Stimulated activated naive CD4-positive, alpha-beta T cell treated with Interleukin-2 at 50 U/mL for 16 hours (primary cell): ENCODE data around the gene GNAI1.

ENCODE experiments used
- DNase-seq: peaks from one replicate; lab custom pipeline; 2025; lab: John Stamatoyannopoulos, UW

GNAI1 gene

DNA sequence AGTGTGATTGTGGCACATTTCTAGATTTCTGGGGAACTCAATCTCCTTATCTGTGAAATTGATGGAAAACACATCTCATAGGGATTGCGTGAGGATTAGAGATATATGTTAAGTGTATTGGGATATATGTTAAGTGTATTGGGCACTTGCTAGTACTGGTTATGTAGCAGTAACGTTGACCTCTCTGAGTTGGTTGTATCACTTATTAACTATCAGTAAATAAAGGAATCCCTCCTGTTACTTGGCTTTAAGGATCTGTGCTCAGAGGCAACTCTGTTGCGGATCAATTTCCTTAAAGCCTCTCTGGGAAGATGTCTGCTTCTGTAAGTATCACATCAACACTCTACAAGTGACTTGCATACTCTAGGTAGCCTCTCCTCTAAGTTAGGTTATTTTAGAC is 25.2 kb downstream of the GNAI1 start:
- no peak for DNase-seq

DNA sequence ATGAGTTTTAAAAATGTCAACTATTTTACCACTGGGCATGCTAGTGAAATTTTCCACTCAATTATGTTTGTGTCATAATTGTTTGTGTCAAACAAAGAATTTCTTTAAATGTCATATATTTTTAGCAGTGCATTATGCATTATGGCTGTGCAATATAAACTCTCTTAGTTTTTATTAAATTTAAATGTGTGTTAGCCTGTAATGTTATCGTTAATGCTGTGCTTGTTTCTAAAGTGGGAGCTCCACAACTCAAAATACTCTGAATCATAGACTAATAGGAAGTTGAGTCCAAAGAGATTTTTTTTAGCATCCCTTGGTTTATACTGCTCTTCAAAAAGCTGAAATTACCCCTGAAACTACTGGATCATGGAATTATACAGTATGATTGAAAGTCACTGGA is 26.8 kb downstream of the GNAI1 start:
- no peak for DNase-seq

DNA sequence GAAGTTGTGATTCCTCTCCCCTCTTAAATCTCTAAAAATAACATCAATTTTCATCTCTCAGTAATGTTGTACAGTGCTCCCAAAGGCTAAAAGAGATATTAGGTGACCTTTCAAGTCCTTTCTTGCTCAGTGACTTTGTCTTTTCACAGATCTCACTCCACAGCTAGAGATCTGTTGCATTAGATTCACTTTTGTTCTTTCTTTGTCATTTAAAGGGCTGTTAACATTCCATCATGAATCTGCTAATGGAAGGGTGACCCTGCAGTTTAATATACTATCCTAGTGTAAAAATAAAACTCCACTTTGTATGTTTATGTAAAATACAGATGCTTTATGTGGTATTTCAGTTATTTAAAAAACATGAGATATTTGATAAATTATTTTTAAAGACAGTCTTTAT is 30.5 kb downstream of the GNAI1 start:
- DNase-seq, result no peak

DNA sequence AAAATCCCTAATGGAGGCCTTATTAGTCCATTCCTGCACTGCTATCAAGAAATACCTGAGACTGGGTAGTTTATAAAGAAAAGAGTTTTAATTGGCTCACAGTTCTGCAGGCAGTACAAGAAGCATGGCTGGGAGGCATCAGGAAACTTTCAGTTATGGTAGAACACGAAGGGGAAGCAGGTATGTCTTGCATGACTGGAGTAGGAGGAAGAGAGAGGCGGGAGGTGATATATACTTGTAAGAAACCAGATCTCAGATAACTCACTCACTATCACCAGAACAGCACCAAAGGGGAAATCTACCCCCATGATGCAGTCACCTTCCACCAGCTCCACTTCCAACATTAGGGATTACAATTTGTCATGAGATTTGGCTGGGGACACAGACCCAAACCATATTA is 35.8 kb downstream of the GNAI1 start:
- DNase-seq, result no peak

DNA sequence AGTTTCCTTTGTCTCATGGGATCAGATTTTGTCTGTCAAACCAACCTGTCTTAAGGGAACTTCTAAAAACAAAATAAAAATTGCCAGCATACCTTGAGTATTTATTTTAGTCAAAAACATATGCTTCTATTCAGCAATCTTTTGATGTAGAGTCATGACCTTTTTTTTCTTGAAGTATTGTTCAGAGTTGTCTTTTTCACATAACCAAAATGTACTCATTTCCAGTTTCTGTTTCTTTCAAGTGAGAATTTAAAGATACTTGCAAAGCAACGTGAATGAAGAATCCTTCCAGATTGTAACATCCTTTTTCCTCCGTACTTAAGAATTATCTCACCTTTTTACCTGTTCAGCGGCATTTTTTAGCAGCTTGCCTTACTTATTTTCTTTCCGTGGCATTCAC is 37.8 kb downstream of the GNAI1 start:
- no peak for DNase-seq

DNA sequence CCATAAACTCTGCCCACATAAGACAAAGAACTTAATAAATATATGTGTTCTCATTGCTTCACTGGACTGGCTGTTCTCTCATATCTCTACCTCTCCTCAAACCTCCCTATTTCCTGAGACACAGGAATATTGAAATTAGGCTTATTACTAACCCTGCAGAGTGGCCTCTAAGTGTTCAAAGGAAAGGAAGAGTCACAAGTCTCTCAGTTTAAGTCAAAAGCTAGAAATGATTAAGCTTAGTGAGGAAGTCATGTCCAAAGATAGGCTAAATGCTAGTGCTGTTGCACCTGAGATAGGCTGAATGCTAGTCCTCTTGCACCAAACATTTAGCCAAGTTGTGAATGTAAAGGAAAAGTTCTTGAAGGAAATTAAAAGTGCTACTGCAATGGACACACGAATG is 41.1 kb downstream of the GNAI1 start:
- no peak for DNase-seq

DNA sequence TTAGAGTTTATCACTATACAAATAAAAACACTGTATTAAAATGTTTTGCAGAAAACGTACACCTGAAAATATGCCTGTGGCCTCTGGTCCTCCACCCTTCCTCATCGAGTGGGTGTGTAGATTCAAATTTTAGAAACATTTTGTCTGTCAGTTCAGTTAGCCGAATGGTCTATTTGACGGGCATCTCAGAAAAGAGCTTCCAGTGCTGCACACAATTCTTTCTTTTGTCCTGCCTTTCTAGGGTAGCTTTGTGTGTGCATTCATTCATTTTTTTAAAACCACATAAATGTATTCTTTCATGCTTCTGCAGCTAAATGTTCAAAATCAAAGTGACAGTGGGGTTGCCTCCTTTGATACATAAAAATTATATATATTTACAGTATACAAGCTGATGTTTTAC is 46.8 kb downstream of the GNAI1 start:
- no peak for DNase-seq

DNA sequence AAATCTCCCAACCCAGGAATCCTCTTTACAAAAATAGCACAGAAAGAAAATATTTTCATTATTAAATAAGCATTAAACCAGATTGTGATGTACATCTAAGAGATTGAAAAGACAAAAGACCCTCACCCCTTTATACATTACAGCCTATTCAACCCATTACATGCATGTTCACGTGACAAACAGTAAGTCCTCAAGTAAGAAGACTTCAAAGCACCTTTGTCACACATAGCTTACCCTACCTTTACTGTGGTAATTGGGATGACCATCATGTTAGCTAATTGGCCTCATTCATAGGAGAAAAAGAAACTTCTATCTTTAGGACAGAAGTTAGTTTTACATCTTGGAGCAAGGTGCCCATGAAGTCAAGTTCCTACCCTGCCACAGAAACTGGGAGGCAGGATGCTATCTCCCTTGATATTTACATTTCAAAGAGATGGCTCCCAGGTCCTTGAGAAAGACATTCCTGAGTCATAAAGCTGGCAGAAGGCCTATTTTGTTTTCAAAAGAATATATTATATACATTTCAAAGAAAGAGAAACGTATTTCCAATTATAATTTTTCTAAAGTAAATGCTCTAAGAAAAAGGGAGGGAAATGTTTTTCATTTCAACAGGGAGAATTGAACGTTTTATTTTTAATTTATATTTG is 48.1 kb downstream of the GNAI1 start:
- DNase-seq, result no peak

DNA sequence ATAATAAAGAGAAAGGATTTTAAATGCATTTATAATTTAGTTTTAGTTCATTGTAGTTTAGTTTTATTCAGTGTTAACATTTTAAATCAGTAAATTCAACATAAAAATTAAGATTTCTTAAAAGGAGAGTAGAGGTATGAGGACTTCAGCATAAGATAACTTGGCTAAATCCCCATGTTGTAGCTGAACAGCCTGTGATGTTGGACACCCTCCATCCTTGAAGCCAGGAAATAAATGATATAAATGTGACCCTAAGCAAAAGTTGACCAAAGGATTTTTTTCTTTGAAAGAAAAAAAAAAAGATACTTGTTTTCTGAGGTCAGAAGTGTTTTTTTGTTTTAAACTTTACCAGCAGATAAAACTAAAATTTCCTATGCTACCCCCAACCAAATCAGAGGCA is 48.7 kb downstream of the GNAI1 start:
- DNase-seq, result no peak

DNA sequence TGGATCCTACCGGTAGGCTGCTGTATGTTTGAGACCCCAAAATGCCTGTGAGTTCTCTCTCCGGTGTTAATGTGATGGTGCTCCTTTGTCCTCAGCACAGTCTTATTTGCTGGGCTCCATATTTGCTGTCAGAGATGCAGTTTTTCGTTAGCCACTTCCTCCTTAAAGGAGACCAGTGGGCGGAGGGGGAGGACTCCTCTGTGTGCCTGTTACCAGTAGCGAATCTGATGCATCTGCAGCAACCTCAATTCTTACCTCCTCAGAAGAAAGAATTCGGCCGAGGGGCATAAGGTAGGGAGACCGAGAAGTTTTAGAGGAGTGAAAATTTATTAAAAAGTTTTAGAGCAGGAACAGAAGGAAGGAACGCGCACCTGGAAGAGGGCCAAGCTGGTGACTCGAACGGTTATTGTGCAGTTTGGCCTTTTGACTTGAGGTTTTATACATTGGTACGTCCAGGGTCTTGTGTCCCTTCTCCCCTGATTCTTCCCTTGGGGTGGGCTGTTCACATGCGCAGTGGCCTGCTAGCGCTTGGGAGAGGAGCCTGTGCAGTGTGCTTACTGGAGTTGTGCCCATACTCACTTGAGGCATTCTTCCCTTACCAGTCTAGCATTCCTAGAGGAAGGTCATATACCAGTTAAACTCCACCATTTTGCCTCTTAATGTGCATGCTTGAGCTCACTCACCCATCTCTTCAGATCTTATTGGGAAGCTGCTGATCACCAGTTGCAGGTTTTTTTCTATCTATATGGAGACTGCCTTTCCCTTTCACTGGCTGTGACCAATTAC is 49.5 kb downstream of the GNAI1 start:
- no peak for DNase-seq

DNA sequence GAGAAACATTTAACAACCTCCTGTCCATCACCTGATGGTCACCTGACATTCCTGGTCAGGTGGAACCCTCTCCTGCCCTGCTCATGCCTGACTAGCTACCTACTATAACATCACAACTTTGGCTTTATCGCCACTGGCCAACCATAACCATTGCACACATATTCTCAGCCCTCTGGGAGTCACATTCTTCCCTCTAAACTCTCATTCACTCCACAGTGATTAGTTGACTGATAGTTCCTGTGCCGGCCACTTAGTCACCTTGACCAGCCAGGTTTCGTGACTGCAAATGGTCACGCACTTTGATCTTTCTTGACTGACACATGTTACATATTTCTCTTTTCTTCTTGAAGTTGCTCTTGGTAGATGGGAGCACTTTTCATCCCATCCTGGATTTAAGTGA is 50.1 kb downstream of the GNAI1 start:
- no peak for DNase-seq

DNA sequence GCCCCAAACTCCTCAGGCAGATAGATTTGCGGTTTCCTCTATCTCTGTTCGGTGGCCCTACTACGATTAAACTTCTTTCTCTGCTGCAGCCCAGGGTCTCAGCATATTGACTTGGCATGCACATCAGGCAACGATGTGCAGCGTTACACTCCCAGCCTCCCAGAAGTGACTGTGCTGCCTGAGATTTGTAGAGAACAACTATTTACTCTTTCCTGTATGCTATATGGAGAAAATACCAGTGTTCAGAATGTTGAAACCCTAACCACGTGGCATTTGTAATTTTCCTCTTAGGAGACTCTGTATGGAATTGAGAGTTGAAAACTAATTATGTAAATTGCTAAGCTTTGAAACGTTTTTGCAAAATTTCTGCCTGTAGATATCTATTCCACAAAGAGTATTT is 50.9 kb downstream of the GNAI1 start:
- no peak for DNase-seq

DNA sequence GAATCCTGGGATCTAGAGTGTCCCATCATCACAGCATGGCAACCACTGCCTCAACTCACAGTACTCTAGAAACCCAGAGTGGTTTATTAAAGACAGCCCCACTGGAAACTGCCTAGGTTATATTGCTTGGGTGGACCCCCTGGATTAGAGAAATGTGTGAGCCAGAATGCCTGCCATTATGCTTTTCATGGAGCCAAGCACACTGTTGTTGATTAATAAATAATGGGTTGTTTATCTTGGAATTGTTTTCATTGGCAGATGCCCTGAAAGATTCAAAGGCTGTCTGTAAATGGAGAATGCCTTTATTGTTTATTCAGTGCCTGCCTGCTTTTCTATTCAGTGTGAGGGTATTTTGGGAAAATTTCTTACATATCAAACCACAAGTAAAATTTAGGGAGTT is 52.1 kb downstream of the GNAI1 start:
- no peak for DNase-seq

DNA sequence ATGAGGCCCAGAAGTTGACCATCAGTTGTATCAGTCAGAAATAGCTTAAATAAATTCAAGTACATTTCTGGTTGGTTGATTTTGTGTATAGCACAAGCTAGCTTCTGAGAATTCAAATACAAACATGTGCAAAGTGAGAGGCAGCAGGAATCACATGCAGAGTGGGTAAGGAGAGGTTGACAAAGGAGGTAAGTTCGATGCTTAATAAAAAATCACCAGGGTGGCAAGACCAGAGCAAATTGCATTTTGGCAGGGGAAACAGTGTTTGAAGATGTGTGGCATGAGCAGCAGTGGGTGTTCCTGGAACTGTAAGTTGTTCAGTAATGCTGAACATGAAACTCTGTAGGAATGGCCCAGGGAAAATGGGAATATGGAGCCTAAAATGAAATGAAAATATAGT is 52.6 kb downstream of the GNAI1 start:
- DNase-seq, result no peak

DNA sequence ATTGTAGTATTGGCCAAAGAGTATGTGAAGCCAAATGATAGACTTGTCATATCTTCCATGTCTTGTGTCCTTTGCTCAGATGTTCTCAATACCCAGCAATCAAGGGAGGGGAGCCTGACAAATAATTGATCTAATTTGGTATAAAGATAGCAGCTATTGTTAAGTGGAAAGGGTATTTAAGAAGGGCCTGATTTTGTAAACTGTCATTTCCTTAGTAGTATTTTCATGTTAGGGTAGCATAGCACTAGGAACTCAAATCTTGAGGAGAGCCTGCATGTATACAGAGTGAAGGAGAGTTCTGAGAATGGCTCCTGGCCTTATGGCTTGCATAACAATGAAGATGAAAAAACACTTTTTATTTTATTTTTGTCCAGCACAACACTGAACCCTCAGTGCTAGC is 53.1 kb downstream of the GNAI1 start:
- no peak for DNase-seq

DNA sequence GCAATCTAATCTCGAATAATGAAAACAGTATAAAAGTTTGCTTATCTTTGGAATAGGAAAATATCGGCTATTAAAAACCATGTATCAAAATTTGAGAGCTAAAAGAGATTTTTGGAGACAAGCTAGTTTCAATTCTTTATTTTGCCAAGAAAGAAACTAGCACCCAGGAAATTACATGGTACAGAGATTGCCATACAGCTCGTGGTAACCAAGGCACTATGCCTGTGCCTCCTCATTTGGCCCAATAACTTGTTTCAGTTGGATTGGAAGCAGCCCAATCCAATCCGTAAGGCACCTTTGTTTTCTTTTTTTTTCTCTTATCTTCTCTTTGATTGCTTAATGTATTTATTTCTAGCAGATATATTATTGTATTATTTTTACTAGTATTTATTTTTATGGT is 55.0 kb downstream of the GNAI1 start:
- DNase-seq, result no peak

DNA sequence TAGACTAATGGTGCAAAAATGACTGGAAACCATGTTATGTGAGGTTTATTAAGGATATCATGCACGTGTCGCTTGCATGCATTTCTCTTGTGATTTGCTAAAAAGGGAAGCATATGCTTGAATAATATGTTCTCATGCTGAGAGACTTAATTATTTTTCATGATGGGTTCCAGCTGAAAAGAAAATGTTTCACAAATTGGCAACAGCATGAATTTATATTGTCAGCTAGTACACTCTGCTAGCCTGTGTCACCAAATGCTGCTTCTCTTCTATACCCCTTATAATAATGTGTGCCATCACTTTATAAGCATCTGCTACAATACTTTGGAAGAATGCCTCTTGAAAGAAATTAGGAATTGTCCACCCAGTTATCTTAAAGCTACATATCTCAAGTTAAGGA is 63.0 kb downstream of the GNAI1 start:
- no peak for DNase-seq

DNA sequence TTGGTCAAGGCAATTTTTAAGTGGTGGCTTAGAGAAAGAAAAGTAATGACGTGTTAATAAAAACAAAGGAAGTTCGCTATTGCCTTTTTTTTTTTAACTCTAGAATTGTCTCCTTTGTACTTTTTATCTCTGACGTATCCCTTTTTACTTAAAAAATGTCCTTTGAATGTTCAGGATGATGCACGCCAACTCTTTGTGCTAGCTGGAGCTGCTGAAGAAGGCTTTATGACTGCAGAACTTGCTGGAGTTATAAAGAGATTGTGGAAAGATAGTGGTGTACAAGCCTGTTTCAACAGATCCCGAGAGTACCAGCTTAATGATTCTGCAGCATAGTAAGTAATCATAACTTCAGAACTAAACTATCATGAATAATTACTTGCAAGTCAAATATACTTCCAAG is 64.4 kb downstream of the GNAI1 start:
- no peak for DNase-seq

DNA sequence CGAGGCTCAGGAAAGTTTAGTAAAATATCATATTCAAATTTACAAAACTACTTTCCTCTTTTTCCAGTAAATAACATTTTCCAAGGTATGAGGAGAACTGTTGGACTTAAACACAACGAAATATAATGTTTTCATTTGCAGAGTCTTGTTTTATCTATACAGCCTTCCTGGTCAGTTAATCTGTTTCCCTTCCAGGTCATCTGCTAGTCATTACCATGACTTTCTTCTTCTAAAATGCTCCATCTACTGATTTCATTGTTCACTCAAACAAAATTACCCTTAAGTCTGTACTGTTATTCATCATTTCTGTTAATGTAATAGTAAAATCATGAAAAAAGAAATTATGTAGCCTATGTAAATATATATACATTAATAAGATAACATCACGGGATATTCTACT is 69.8 kb downstream of the GNAI1 start:
- DNase-seq, result no peak

DNA sequence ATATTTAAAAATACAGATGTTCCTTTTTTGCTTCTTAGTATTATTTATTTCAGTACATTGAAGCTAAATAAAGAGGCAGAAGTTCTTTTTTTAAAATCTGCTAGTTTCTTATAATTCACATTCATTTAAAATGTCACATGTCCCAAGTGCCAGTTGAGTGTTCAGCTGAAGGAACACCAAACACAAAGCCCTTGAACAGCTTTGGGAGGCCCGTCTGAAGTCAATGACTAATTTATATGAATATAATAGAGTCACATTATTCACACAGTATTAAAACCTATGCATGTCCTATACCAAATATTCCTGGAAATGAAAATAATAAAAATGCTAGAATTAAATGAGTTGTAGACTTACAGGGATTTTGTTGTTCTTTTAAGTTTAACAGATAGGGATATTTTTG is 70.3 kb downstream of the GNAI1 start:
- DNase-seq, result no peak

DNA sequence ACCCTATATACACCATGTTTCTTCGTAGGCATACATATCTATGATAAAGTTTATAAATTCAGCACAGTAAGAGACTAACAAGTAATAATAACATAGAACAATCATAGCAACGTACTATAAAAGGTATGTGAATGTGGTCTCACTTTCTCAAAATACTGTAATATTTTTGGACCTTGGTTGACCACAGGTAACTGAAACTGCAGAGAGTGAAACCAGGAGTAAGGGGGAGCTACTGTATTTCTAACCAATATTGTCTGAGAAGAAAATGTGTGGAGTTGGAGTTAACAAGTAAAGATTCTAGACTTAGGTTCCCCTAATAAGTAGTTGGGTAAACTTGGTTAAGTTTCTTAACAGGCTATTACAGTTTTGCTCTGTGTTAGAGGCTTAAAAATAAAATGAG is 72.1 kb downstream of the GNAI1 start:
- DNase-seq, result no peak

DNA sequence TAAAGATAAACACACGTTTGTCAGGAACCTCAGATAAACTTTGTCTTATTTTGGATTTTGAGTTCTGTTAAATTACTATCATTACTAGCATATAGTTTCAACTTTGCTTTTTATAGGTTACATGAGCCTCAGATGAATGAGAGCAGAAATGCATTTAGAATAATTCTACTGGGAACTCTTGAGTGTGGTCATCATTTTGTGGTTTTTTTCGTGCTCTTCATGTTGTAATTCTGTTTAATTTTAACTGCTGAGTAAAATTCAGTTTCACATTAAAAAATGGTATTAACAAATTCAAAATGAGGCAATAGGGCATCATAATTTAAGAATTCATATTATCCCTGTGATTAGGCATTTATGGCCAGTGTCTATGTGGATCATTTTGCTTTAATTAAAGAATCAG is 72.9 kb downstream of the GNAI1 start:
- no peak for DNase-seq

DNA sequence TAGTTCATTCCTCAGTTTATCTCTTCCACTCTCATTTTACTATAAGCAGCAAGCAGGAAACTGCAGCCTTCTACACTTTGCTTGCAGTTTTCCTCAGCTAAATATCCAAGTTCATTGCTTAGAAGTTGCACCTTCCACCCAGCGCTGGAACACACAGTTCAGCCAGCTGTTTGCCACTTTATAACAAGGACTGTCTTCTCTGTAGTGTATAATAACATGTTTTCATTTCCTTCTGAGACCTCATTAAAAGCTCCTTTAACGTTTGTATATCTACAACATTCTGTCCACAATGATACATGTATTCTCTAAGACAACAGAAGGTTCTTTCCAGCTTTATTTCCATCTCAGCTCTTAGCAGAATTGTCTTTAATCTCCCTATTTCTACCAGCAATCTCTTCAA is 74.1 kb downstream of the GNAI1 start:
- no peak for DNase-seq

DNA sequence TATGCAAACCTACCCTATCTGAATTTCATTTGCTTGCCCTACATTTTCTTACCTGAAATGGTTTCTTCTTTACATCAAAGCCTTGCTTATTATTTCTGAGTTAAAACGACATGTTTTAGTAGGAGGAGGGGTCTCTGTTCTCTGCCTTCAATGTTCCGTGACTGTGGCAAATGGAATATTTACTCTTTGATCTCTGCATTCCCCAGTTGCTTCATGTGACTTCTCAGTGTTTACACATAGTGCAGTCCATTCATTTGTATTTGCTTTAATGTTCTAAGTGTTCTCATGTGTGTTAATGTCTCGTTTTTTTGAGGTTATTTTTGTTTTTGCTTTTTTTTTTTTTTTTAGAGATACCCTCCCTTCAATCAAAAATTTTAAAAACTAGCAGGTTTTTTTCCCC is 75.8 kb downstream of the GNAI1 start:
- no peak for DNase-seq
